Fibroblast of lung (primary cell): Measurements from ENCODE around the gene FAM149B1. TPM values are rescaled to one million over a fixed set of nuclear protein-coding genes. Genes with fewer than 3 reads are reported as not detected.
A peak's percentile ranks its signal among the peaks of the same experiment; 100 is the strongest.
"Not testable (repeated sequence)": the region's sequence is repeated elsewhere in the genome, so short reads cannot be mapped to it uniquely, and the experiment has no call there.

Source experiments
- DNase-seq, 2 donors: peaks; one replicate each; pipeline versions ENCODE4 v3.0.0 to v3.0.0-alpha.2; 2010; ENCODE audit warnings: low read depth in 2 of 2
- H2AFZ ChIP-seq: 2 replicates; pipeline ENCODE4 v1.5.1; 2012; ENCODE audit warnings: low read length, control low read depth, inconsistent platforms
- H3K27ac ChIP-seq: 2 replicates; pipeline ENCODE4 v1.5.1; 2011; ENCODE audit warnings: low read length, control low read depth; ENCODE audit not compliant: insufficient read depth
- H3K27me3 ChIP-seq: 2 replicates; pipeline ENCODE4 v1.5.1; 2011; ENCODE audit warnings: mild to moderate bottlenecking, low read length; ENCODE audit not compliant: control insufficient read depth, insufficient read depth
- H3K36me3 ChIP-seq: 2 replicates; pipeline ENCODE4 v1.5.1; 2011; ENCODE audit warnings: low read length; ENCODE audit not compliant: control insufficient read depth, insufficient read depth
- H3K4me1 ChIP-seq: 2 replicates; pipeline ENCODE4 v1.5.1; 2011; ENCODE audit warnings: low read length; ENCODE audit not compliant: control insufficient read depth, insufficient read depth; ENCODE audit errors: extremely low read depth
- H3K4me2 ChIP-seq: 2 replicates; pipeline ENCODE4 v1.5.1; 2011; ENCODE audit warnings: low read length, control low read depth; ENCODE audit not compliant: insufficient read depth; ENCODE audit errors: extremely low read depth
- H3K4me3 ChIP-seq, 4 experiments: fragments of 200-600 bp in 1 of 4; sonication (generic) in 1 of 4; replicated peaks in 1 of 4; 2 replicates each; pipeline ENCODE4 v1.5.1; 2011 to 2016; ENCODE audit warnings: low read length in 4 of 4, low read depth in 3 of 4, mild to moderate bottlenecking in 3 of 4, control low read depth in 2 of 4, inconsistent platforms in 1 of 4, mixed read lengths in 1 of 4; ENCODE audit not compliant: insufficient read depth in 1 of 4; ENCODE audit errors: control extremely low read depth in 1 of 4
- H3K79me2 ChIP-seq: 2 replicates; pipeline ENCODE4 v1.5.1; 2012; ENCODE audit warnings: mild to moderate bottlenecking, low read length, inconsistent platforms; ENCODE audit not compliant: control insufficient read depth, insufficient read depth
- H3K9ac ChIP-seq: 2 replicates; pipeline ENCODE4 v1.5.1; 2011; ENCODE audit warnings: mild to moderate bottlenecking, low read length, control low read depth; ENCODE audit not compliant: insufficient read depth
- H3K9me3 ChIP-seq: 2 replicates; pipeline ENCODE4 v1.5.1; 2012; ENCODE audit warnings: low read depth, low read length; ENCODE audit not compliant: control insufficient read depth, insufficient read depth
- H4K20me1 ChIP-seq: 2 replicates; pipeline ENCODE4 v1.5.1; 2011; ENCODE audit warnings: low read length; ENCODE audit not compliant: control insufficient read depth, insufficient read depth; ENCODE audit errors: extremely low read depth
- CTCF ChIP-seq, 2 donors: IDR thresholded peaks in 1 of 2; conservative IDR thresholded peaks in 1 of 2; 1 replicate in 1 of 2; 2 replicates in 1 of 2; pipeline ENCODE4 v1.5.1; 2011 to 2012; ENCODE audit warnings: low read length in 2 of 2, control low read depth in 1 of 2, inconsistent platforms in 1 of 2, low read depth in 1 of 2, mild to moderate bottlenecking in 1 of 2
- EZH2 ChIP-seq: IDR thresholded peaks from 2 replicates; pipeline ENCODE4 v1.5.1; 2012; ENCODE audit warnings: low read length, control low read depth, mild to moderate bottlenecking; ENCODE audit errors: missing control alignments
- polyA plus RNA-seq, 2 donors: library from polyadenylated mRNA; depleted of rRNA in 1 of 2; stranded (reverse) in 1 of 2; unstranded in 1 of 2; fragments of >200 nt; gene quantifications; 2 replicates each; pipeline ENCODE4 v1.2.1, GENCODE V29; 2011 to 2012; ENCODE audit warnings: missing spikeins in 1 of 2
- total RNA-seq: library from RNA; depleted of rRNA; stranded (reverse); fragments of >200 nt; gene quantifications from 2 replicates; pipeline ENCODE4 v1.2.1, GENCODE V29; 2014

Gene FAM149B1
- total and polyA plus RNA-seq, 2 donors (not counting 1 experiment from before 2014, with no cell fraction given) = 38.9 to 44.9 TPM

- peak; percentile 98 for DNase-seq
- Histone ChIP-seq H2AFZ (peak within 1 kb of the TSS; percentile 84), H3K36me3 (peaks cover 3% of the 10 kb centered on the region), H4K20me1 (no peaks in the 10 kb centered on the region), H3K4me1 (peaks cover 4% of the 10 kb centered on the region), H3K27me3 (no peaks in the 10 kb centered on the region), H3K27ac (peak within 1 kb of the TSS; percentile 94), H3K4me2 (peak within 1 kb of the TSS; percentile 100), H3K9me3 (no peaks in the 10 kb centered on the region), H3K4me3 (peak within 1 kb of the TSS; percentile 83 to 100 (median 90)), H3K79me2 (peaks cover 28% of the 10 kb centered on the region), H3K9ac (peak within 1 kb of the TSS; percentile 91)
- TF ChIP-seq CTCF (conservative IDR thresholded peaks at IDR 0.05 in 1 of 2, IDR thresholded peaks at IDR 0.05 in 1 of 2; ENCODE audit: low read depth in 1 of 2, low read length in 2 of 2) = no peak
- no peak for TF ChIP-seq EZH2
Observed at GRCh38 chr10:73252445-73253224, 84.7 kb downstream of the FAM149B1 start, which contains the start of gene MRPS16. Gene MRPS16, minus strand, starts transcription at chr10:73252644. Its CDS starts 162 bp downstream, at chr10:73252482.

DNA sequence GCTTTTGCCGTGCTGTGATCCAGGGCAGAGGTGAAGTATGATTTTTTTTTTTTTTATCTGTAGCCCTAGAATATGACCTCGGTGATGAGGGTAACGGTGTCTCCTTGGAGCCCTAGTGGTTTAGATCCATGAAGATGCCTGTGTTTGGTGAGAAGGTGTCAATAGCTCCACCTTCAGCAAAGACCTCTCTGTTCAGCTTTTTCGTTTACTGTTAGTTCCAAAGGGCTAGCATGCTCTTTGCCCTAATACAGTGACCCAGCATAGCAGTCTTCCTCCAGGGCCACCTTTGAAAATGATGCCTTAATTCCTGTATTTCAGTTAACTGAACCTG is 85.3 kb downstream of the FAM149B1 start:
- Histone ChIP-seq H3K79me2 (peaks cover 28% of the 10 kb centered on the region), H3K9me3 (no peaks in the 10 kb centered on the region), H3K4me2 (peak overlapping the region; percentile 86), H3K27me3 (no peaks in the 10 kb centered on the region), H3K36me3 (peaks cover 3% of the 10 kb centered on the region), H2AFZ (no peak overlapping the region), H3K4me1 (peaks cover 3% of the 10 kb centered on the region), H3K27ac (peak overlapping the region; percentile 94), H3K4me3 (peak overlapping the region; percentile 83 to 100 (median 90)), H4K20me1 (no peaks in the 10 kb centered on the region), H3K9ac (peak overlapping the region; percentile 91)
- DNase-seq = no peak
- no peak for TF ChIP-seq EZH2
- TF ChIP-seq CTCF (conservative IDR thresholded peaks at IDR 0.05 in 1 of 2, IDR thresholded peaks at IDR 0.05 in 1 of 2; ENCODE audit: low read depth in 1 of 2, low read length in 2 of 2) = no peak

DNA sequence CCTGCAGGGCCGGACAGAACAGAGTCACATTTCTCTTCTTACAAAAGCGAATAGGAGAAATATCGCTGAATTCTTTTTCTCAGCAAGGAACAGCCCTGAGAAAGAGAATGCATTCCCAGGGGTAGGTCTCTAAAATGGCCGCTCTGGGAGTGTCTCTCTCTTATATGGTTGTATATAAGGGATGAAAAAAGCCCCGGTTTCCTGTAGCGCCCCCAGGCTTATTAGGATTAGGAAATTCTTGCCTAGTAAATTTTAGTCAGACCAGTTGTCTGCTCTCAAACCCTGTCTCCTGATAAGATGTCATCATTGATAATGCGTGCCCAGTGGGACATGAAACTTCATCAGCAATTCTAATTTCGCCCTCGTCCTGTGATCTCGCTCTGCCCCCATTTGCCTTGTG is 90.7 kb downstream of the FAM149B1 start:
- not testable (repeated sequence) for H2AFZ ChIP-seq, H3K9ac ChIP-seq, H4K20me1 ChIP-seq, H3K4me2 ChIP-seq, H3K9me3 ChIP-seq, H3K27ac ChIP-seq, H3K4me1 ChIP-seq, DNase-seq, H3K79me2 ChIP-seq, H3K36me3 ChIP-seq, H3K27me3 ChIP-seq, H3K4me3 ChIP-seq
